Daoy (cell line): ENCODE results near the gene FANK1. TPM values are rescaled to one million over a fixed set of nuclear protein-coding genes. Genes with fewer than 3 reads are reported as not detected.
A peak's percentile ranks its signal among the peaks of the same experiment; 100 is the strongest.

Source experiments
- DNase-seq: peaks from one replicate; pipeline ENCODE4 v3.0.0-alpha.2; 2015; ENCODE audit warnings: low read depth
- total RNA-seq: library from RNA; depleted of rRNA; stranded (reverse); fragments of >200 nt; shearing (Covaris generic); gene quantifications from 2 replicates; pipeline ENCODE4 v1.2.3, GENCODE V29; 2014

The FANK1 gene
- total RNA-seq, 1 experiment from 2014 or later = 2.0 TPM

GRCh38 chr10:125985557-125986240, 89.3 kb downstream of the FANK1 start:
- DNase-seq = no peak

GRCh38 chr10:125989791-125990190, 93.4 kb downstream of the FANK1 start:
- DNase-seq = no peak

- no peak for DNase-seq
Observed at GRCh38 chr10:125990974-125991373, 94.6 kb downstream of the FANK1 start.

- DNase-seq = no peak
Observed at GRCh38 chr10:125991392-125991791, 95.0 kb downstream of the FANK1 start.

- DNase-seq = no peak
Observed at GRCh38 chr10:125992254-125992653, 95.9 kb downstream of the FANK1 start.

- no peak for DNase-seq
Observed at GRCh38 chr10:125994601-125995000, 98.2 kb downstream of the FANK1 start.

- DNase-seq = no peak
Observed at GRCh38 chr10:125995726-125996304, 99.5 kb downstream of the FANK1 start.

- DNase-seq = no peak
Observed at GRCh38 chr10:125997586-125997985, 101.2 kb downstream of the FANK1 start.

- no peak for DNase-seq
Observed at GRCh38 chr10:125999694-126000093, 103.3 kb downstream of the FANK1 start.

- peak; percentile 69 for DNase-seq
Observed at GRCh38 chr10:126001576-126001975, 105.2 kb downstream of the FANK1 start.

GRCh38 chr10:126004752-126005151, 108.4 kb downstream of the FANK1 start:
- no peak for DNase-seq

- DNase-seq = no peak
Observed at GRCh38 chr10:126006264-126006663, 109.9 kb downstream of the FANK1 start.

GRCh38 chr10:126006906-126007305, 110.5 kb downstream of the FANK1 start:
- DNase-seq = no peak

GRCh38 chr10:126009650-126010049, 113.3 kb downstream of the FANK1 start:
- no peak for DNase-seq

- no peak for DNase-seq
Observed at GRCh38 chr10:126011995-126012394, 115.6 kb downstream of the FANK1 start.

GRCh38 chr10:126012485-126012884, 116.1 kb downstream of the FANK1 start:
- DNase-seq = peak; percentile 35

GRCh38 chr10:126013489-126014281, 117.3 kb downstream of the FANK1 start:
- DNase-seq = peak; percentile 90

GRCh38 chr10:126014309-126014708, 117.9 kb downstream of the FANK1 start:
- DNase-seq = peak; percentile 62

- no peak for DNase-seq
Observed at GRCh38 chr10:126015413-126015812, 119.0 kb downstream of the FANK1 start.

- DNase-seq = no peak
Observed at GRCh38 chr10:126016156-126016805, 119.9 kb downstream of the FANK1 start.

- DNase-seq = no peak
Observed at GRCh38 chr10:126016882-126017281, 120.5 kb downstream of the FANK1 start.

GRCh38 chr10:126017961-126018560, 121.7 kb downstream of the FANK1 start:
- DNase-seq = no peak
